ENCODE results near the gene NAA40.

DNA sequence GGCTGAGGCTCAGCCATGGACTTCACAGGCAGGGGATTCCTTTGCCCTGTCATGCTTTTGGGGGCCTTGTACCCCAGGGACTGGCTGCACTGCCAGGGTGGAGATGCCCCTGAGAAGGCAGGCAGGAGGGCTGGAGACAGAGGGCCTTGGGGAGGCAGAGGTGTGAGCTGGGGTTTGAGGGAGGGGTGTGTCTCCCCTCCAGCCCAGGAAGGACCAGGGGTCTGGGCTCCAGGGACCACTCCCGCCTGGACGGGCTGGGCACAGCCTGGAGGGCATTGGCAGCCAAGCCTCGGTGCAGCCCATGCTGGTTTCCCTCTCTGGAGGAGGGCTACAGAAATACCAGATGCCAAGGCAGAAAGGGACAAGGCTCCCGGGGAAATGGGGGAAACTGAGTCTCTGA, 66.9 kb downstream of the NAA40 start:
- TF ChIP-seq CTCF (conservative IDR thresholded peaks at IDR 0.05; ENCODE audit: low read depth, low read length), result no peak
- TF ChIP-seq RAD21 (IDR thresholded peaks at IDR 0.05; ENCODE audit: low read length), result no peak
